Measurements from ENCODE around the gene CDH23. TPM values are rescaled to one million over a fixed set of nuclear protein-coding genes. Genes with fewer than 3 reads are reported as not detected.

Gene CDH23
- total RNA-seq, 2 donors from 2014 or later: 3.9 to 74.8 TPM

GRCh38 chr10:71409516-71410104 lies 12.9 kb downstream of the CDH23 start:
- 69% methylated on average over 3 of the region's 3 CpGs for WGBS
- no peak overlapping the region for H3K27ac ChIP-seq
- H3K4me3 ChIP-seq: no peak overlapping the region
- TF ChIP-seq, protein P1, sequence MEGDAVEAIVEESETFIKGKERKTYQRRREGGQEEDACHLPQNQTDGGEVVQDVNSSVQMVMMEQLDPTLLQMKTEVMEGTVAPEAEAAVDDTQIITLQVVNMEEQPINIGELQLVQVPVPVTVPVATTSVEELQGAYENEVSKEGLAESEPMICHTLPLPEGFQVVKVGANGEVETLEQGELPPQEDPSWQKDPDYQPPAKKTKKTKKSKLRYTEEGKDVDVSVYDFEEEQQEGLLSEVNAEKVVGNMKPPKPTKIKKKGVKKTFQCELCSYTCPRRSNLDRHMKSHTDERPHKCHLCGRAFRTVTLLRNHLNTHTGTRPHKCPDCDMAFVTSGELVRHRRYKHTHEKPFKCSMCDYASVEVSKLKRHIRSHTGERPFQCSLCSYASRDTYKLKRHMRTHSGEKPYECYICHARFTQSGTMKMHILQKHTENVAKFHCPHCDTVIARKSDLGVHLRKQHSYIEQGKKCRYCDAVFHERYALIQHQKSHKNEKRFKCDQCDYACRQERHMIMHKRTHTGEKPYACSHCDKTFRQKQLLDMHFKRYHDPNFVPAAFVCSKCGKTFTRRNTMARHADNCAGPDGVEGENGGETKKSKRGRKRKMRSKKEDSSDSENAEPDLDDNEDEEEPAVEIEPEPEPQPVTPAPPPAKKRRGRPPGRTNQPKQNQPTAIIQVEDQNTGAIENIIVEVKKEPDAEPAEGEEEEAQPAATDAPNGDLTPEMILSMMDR (IDR thresholded peaks at IDR 0.05): no peak
- no peak for TF ChIP-seq POLR2AphosphoS5 (IDR thresholded peaks at IDR 0.05)
- no peak for TF ChIP-seq POLR2A (IDR thresholded peaks at IDR 0.05)
- no peak for DNase-seq (ENCODE audit: low spot score)
- H3K27me3 ChIP-seq (replicated peaks; ENCODE audit: insufficient read depth): no peaks in the 10 kb centered on the region
- H3K9me3 ChIP-seq: no peaks in the 10 kb centered on the region
- no peaks in the 10 kb centered on the region for H3K36me3 ChIP-seq
- H3K4me1 ChIP-seq (replicated peaks): no peaks in the 10 kb centered on the region
- intact Hi-C loops (cut with DNase I): no loop called here

DNA sequence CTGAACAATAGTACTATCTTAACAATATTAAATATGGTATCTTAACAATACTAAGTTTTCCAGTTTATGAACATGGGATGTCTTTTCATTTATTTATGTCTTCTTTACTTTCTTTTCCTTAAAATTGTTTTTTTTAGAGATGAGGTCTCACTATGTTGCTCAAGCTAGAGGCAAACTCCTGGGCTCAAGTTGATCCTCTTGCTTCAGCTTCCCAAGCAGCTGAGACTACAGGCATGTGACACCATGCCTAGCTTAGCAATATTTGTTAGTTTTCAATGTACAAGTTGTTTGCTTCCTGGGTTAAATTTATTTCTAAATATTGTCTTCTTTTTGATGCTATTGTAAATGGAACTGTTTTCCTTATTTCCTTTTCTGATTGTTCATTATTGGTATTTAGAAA lies 16.9 kb downstream of the CDH23 start:
- intact Hi-C loops (cut with DNase I): no loop called here
- H3K27ac ChIP-seq: no peak overlapping the region
- no peaks in the 10 kb centered on the region for H3K9me3 ChIP-seq
- TF ChIP-seq POLR2AphosphoS5 (IDR thresholded peaks at IDR 0.05) (no peak), POLR2A (IDR thresholded peaks at IDR 0.05) (no peak)
- TF ChIP-seq, protein P1 (IDR thresholded peaks at IDR 0.05): no peak
- H3K27me3 ChIP-seq (replicated peaks; ENCODE audit: insufficient read depth): no peaks in the 10 kb centered on the region
- H3K4me1 ChIP-seq (replicated peaks): no peaks in the 10 kb centered on the region
- no peaks in the 10 kb centered on the region for H3K36me3 ChIP-seq
- no peak for DNase-seq (ENCODE audit: low spot score)
- H3K4me3 ChIP-seq: no peak overlapping the region

- TF ChIP-seq, protein P1 (IDR thresholded peaks at IDR 0.05): no peak
- no peak for TF ChIP-seq POLR2A (IDR thresholded peaks at IDR 0.05)
- no peak for TF ChIP-seq POLR2AphosphoS5 (IDR thresholded peaks at IDR 0.05)
- Histone ChIP-seq H3K27ac (no peak overlapping the region), H3K4me3 (no peak overlapping the region), H3K4me1 (replicated peaks) (no peaks in the 10 kb centered on the region), H3K9me3 (no peaks in the 10 kb centered on the region), H3K36me3 (no peaks in the 10 kb centered on the region), H3K27me3 (replicated peaks; ENCODE audit: insufficient read depth) (no peaks in the 10 kb centered on the region)
- no peak for DNase-seq (ENCODE audit: low spot score)
- intact Hi-C loops (cut with DNase I): no loop called here
- 13% methylated on average over 1 of the region's 1 CpG for WGBS
These were observed 17.6 kb downstream of the CDH23 start for GRCh38 chr10:71414359-71414758.

DNA sequence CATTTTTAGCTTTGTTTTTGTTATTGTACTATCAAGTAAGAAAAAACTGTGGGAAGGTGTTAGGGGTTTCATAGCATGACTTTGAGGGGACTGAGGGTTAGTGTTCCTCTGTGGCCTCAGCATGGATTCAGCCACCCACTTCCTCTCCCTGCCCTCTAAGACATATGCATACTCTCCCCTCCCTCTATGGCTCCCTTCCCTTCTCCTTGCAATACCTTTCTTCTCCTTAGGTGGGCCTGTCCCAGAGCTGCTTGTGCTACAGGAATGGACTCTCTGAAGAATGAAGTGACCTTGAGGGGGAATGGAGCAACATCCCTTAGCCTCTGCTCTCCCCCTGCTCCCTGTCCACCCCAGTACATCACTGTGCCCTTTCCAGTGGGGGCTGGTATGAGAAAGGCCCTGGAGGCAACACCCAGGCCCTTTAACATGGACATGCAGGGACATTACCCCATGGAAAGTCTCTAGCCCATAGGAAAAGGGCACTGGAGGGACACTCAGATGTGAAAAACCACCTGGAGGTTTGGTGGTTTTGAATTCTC lies 22.4 kb downstream of the CDH23 start:
- intact Hi-C loops (cut with DNase I): no loop called here
- Histone ChIP-seq H3K4me3 (no peak overlapping the region), H3K27me3 (replicated peaks; ENCODE audit: insufficient read depth) (no peaks in the 10 kb centered on the region), H3K36me3 (no peaks in the 10 kb centered on the region), H3K27ac (no peak overlapping the region), H3K9me3 (no peaks in the 10 kb centered on the region), H3K4me1 (replicated peaks) (no peaks in the 10 kb centered on the region)
- TF ChIP-seq POLR2A (IDR thresholded peaks at IDR 0.05) (no peak), POLR2AphosphoS5 (IDR thresholded peaks at IDR 0.05) (no peak)
- TF ChIP-seq, protein P1 (IDR thresholded peaks at IDR 0.05): no peak
- DNase-seq (ENCODE audit: low spot score): no peak

GRCh38 chr10:71419750-71420149 lies 23.0 kb downstream of the CDH23 start:
- Histone ChIP-seq H3K27me3 (replicated peaks; ENCODE audit: insufficient read depth) (no peaks in the 10 kb centered on the region), H3K9me3 (no peaks in the 10 kb centered on the region), H3K27ac (no peak overlapping the region), H3K4me3 (no peak overlapping the region), H3K4me1 (replicated peaks) (no peaks in the 10 kb centered on the region), H3K36me3 (no peaks in the 10 kb centered on the region)
- no peak for DNase-seq (ENCODE audit: low spot score)
- intact Hi-C loops (cut with DNase I): no loop called here
- TF ChIP-seq, protein P1 (IDR thresholded peaks at IDR 0.05): no peak
- TF ChIP-seq POLR2A (IDR thresholded peaks at IDR 0.05): no peak
- TF ChIP-seq POLR2AphosphoS5 (IDR thresholded peaks at IDR 0.05): no peak
- WGBS: 66% methylated on average over 2 of the region's 2 CpGs
